SK-N-SH (cell line): ENCODE results near the gene INTS3.

Source experiments
- CTCF ChIP-seq: fragments of 200-600 bp; sonication (generic); IDR thresholded peaks from 2 replicates; pipeline ENCODE4 v1.6.1; 2017; ENCODE audit warnings: antibody characterized with exemption, mild to moderate bottlenecking, moderate library complexity
- FOSL2 ChIP-seq: IDR thresholded peaks from 2 replicates; pipeline ENCODE4 v1.4.0; 2012; ENCODE audit warnings: low read depth, mild to moderate bottlenecking, moderate library complexity, borderline replicate concordance
- FOXJ3 ChIP-seq: sonication (generic); formaldehyde crosslinking; IDR thresholded peaks from 2 replicates; pipeline ENCODE4 v1.5.1; 2020; ENCODE audit warnings: mild to moderate bottlenecking, missing genetic modification reagents
- JUND ChIP-seq: IDR thresholded peaks from 2 replicates; pipeline ENCODE4 v1.4.0; 2012
- MAX ChIP-seq: IDR thresholded peaks from 2 replicates; pipeline ENCODE4 v1.4.0; 2012; ENCODE audit warnings: low read depth
- NFIC ChIP-seq: IDR thresholded peaks from 2 replicates; pipeline ENCODE4 v1.4.0; 2012; ENCODE audit warnings: borderline replicate concordance
- NRF1 ChIP-seq: IDR thresholded peaks from 2 replicates; pipeline ENCODE4 v1.6.1; 2012; ENCODE audit warnings: low read depth, mild to moderate bottlenecking, low read length
- PBX3 ChIP-seq: IDR thresholded peaks from 2 replicates; pipeline ENCODE4; 2012
- POLR2AphosphoS5 ChIP-seq: IDR thresholded peaks from 2 replicates; pipeline ENCODE4 v1.6.1; 2012; ENCODE audit warnings: low read depth, low read length
- RCOR1 ChIP-seq: fragments of 150-350 bp; IDR thresholded peaks from 2 replicates; pipeline ENCODE4 v1.6.1; 2017; ENCODE audit warnings: antibody characterized with exemption, low read length
- YY1 ChIP-seq: IDR thresholded peaks from 2 replicates; pipeline ENCODE4 v1.4.0; 2012; ENCODE audit warnings: low read depth, mild to moderate bottlenecking
- ZBTB33 ChIP-seq: IDR thresholded peaks from 2 replicates; pipeline ENCODE4 v1.4.0; 2012; ENCODE audit warnings: low read depth, borderline replicate concordance

GRCh38 chr1:153779781-153780541 is 52.1 kb downstream of the INTS3 start:
- no peak for TF ChIP-seq CTCF
- no peak for TF ChIP-seq JUND
- TF ChIP-seq YY1, result no peak
- TF ChIP-seq RCOR1, result no peak
- no peak for TF ChIP-seq NFIC
- TF ChIP-seq NRF1, result no peak
- no peak for TF ChIP-seq PBX3
- TF ChIP-seq ZBTB33, result no peak
- no peak for TF ChIP-seq FOSL2
- no peak for TF ChIP-seq FOXJ3 (CRISPR knock-in tag)
- no peak for TF ChIP-seq POLR2AphosphoS5
- TF ChIP-seq MAX, result no peak
